H1 (cell line): ENCODE measurements around the gene ARMH3. TPM values are rescaled to one million over a fixed set of nuclear protein-coding genes. Genes with fewer than 3 reads are reported as not detected.
A peak's percentile ranks its signal among the peaks of the same experiment; 100 is the strongest.

Experiments
- BACH1 ChIP-seq: IDR thresholded peaks from 2 replicates; pipeline ENCODE4 v1.6.1; 2012; ENCODE audit warnings: low read length, improper control_type of control experiment
- BRCA1 ChIP-seq: IDR thresholded peaks from 2 replicates; pipeline ENCODE4 v1.6.1; 2012; ENCODE audit warnings: low read depth, low read length, improper control_type of control experiment
- CBX8 ChIP-seq: fragments of 300-800, 300-1000 bp; sonication (generic); IDR thresholded peaks from 2 replicates; pipeline ENCODE4 v1.7.1; 2016; ENCODE audit warnings: low read depth, low read length, borderline replicate concordance
- CHD1 ChIP-seq: IDR thresholded peaks from 2 replicates; pipeline ENCODE4 v1.6.1; 2012; ENCODE audit warnings: low read depth, low read length, improper control_type of control experiment
- CREB1 ChIP-seq: IDR thresholded peaks from 2 replicates; pipeline ENCODE4 v1.6.1; 2012; ENCODE audit warnings: inconsistent platforms
- EGR1 ChIP-seq: IDR thresholded peaks from 2 replicates; pipeline ENCODE4 v1.6.1; 2011; ENCODE audit warnings: low read depth, low read length, borderline replicate concordance
- GTF2F1 ChIP-seq: IDR thresholded peaks from 2 replicates; pipeline ENCODE4 v1.6.1; 2012; ENCODE audit warnings: low read depth, low read length, improper control_type of control experiment, borderline replicate concordance
- KDM1A ChIP-seq: fragments of 200-600, 300-600 bp; sonication (generic); IDR thresholded peaks from 2 replicates; pipeline ENCODE4 v1.7.1; 2016; ENCODE audit warnings: mild to moderate bottlenecking, low read length, borderline replicate concordance
- KDM4A ChIP-seq: IDR thresholded peaks from one replicate; pipeline ENCODE4 v1.7.1; 2012; ENCODE audit warnings: low read depth, mild to moderate bottlenecking, moderate library complexity, low read length, inconsistent platforms; ENCODE audit not compliant: severe bottlenecking
- KDM5A ChIP-seq: fragments of 200-600 bp; IDR thresholded peaks from 2 replicates; pipeline ENCODE4 v1.7.1; 2012; ENCODE audit warnings: mild to moderate bottlenecking, low read length, inconsistent platforms, mixed read lengths
- SIN3A ChIP-seq, 2 experiments: IDR thresholded peaks in 1 of 2; conservative IDR thresholded peaks in 1 of 2; 2 replicates each; pipeline ENCODE4 v1.6.1; 2011 to 2012; ENCODE audit warnings: low read length in 2 of 2, improper control_type of control experiment in 1 of 2, low read depth in 1 of 2, mild to moderate bottlenecking in 1 of 2
- SIX5 ChIP-seq: IDR thresholded peaks from 2 replicates; pipeline ENCODE4 v1.6.1; 2011; ENCODE audit warnings: mild to moderate bottlenecking, low read depth, low read length
- SP1 ChIP-seq: IDR thresholded peaks from 2 replicates; pipeline ENCODE4 v1.6.1; 2011; ENCODE audit warnings: low read depth, low read length
- SP2 ChIP-seq: IDR thresholded peaks from 2 replicates; pipeline ENCODE4 v1.6.1; 2012; ENCODE audit warnings: mild to moderate bottlenecking, low read length, inconsistent platforms
- SP4 ChIP-seq: IDR thresholded peaks from 2 replicates; pipeline ENCODE4 v1.6.1; 2012; ENCODE audit warnings: low read length, inconsistent platforms
- TAF1 ChIP-seq: IDR thresholded peaks from 2 replicates; pipeline ENCODE4 v1.6.1; 2011; ENCODE audit warnings: mild to moderate bottlenecking, low read depth, low read length
- TEAD4 ChIP-seq: IDR thresholded peaks from 2 replicates; pipeline ENCODE4 v1.6.1; 2012; ENCODE audit warnings: low read depth, low read length, inconsistent platforms, mixed read lengths
- polyA plus RNA-seq, 7 experiments: library from polyadenylated mRNA; depleted of rRNA in 3 of 7; stranded (reverse) in 5 of 7; unstranded in 2 of 7; fragments of >200 nt in 5 of 7; fragments of 200-250 nt in 2 of 7; gene quantifications; 1 replicate in 5 of 7; 2 replicates in 1 of 7; 4 replicates in 1 of 7; pipeline versions ENCODE4 v1.2.1 to v1.2.3, GENCODE V29; 2011 to 2013; ENCODE audit warnings: missing spikeins in 2 of 7, mixed read lengths in 2 of 7
- total RNA-seq: library from RNA; stranded (reverse); fragmentation: NEBNext Ultra II Directional; extraction: Animal tissue kit (Norgen Biotek cat#: 25700); gene quantifications from 2 replicates; pipeline ENCODE4 v1.2.1, GENCODE V29; 2021
- TF ChIP-seq, protein P1 (sequence below): IDR thresholded peaks from 2 replicates; pipeline ENCODE4 v1.6.1; 2012; ENCODE audit warnings: inconsistent platforms
- TF ChIP-seq, protein P2 (sequence below), 3 experiments: IDR thresholded peaks; 1 replicate in 2 of 3; 2 replicates in 1 of 3; pipeline versions ENCODE4 v1.5.1 to v1.6.1; 2011; ENCODE audit warnings: low read length in 3 of 3, mild to moderate bottlenecking in 3 of 3, inconsistent platforms in 2 of 3, low read depth in 1 of 3, moderate library complexity in 1 of 3; ENCODE audit not compliant: insufficient read depth in 1 of 3; ENCODE audit errors: control extremely low read depth in 1 of 3
- TF ChIP-seq, protein P3 (sequence below): IDR thresholded peaks from 2 replicates; pipeline ENCODE4 v1.6.1; 2011; ENCODE audit warnings: low read length, improper control_type of control experiment
- TF ChIP-seq, protein P4 (sequence below): IDR thresholded peaks from 2 replicates; pipeline ENCODE4 v1.6.1; 2012; ENCODE audit warnings: inconsistent platforms

The ARMH3 gene
- total and polyA plus RNA-seq, 2 of the 8 experiments (the other 6 are each of a cell fraction or from before 2014, with no cell fraction given): 11.6 to 18.3 TPM

DNA sequence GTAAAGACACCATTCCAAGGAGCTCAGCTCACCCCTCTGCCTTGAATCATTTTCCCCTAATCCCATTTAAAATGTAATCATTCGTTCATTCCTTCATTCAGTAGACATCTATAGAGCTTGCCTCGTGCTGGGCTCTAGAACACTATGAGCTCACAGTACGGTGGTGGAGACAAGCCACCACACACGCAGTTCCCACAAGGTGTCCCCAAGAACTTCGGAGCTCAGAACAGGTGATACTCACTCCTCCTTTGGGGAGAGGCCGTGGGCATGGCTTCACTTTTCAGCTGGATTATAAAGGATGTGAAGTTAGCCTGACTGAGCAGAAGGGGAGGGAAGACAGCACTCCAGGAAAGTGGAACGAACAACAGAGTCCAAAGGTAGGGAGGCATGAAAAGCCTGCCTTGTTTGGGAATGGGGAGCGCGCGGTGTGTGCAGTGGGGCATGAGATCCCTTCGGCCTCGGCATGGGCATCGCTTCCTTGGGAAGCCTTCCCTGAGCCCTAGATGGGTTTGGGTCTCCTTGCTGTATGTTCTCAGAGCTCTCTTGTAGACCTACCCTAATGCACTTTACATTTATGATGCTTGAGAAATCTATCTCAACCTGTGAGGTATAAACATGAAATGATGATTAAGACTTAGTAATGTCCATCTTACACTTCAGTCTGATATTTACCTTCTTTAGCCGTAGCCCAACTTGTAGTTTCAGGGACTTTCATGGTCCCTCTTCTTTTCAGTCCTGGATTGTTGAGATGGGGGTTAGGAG is 236.9 kb downstream of the ARMH3 start (continued):
- TF ChIP-seq, protein P1, sequence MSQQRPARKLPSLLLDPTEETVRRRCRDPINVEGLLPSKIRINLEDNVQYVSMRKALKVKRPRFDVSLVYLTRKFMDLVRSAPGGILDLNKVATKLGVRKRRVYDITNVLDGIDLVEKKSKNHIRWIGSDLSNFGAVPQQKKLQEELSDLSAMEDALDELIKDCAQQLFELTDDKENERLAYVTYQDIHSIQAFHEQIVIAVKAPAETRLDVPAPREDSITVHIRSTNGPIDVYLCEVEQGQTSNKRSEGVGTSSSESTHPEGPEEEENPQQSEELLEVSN: peak; percentile 41; the same call in 1 of the 2 replicates
- TF ChIP-seq EGR1 (no peak), KDM1A (no peak), CREB1 (no peak), BACH1 (no peak), CHD1 (no peak), SIN3A (conservative IDR thresholded peaks at IDR 0.05 in 1 of 2, IDR thresholded peaks at IDR 0.05 in 1 of 2; ENCODE audit: low read depth in 1 of 2, low read length in 2 of 2) (no peak; a peak in 1 of 4 replicates), SP1 (no peak), CBX8 (no peak), GTF2F1 (no peak), SP2 (no peak), KDM4A (peak; percentile 11), SIX5 (no peak), BRCA1 (no peak), TEAD4 (no peak), TAF1 (no peak), KDM5A (no peak), SP4 (no peak)
- TF ChIP-seq, protein P2, sequence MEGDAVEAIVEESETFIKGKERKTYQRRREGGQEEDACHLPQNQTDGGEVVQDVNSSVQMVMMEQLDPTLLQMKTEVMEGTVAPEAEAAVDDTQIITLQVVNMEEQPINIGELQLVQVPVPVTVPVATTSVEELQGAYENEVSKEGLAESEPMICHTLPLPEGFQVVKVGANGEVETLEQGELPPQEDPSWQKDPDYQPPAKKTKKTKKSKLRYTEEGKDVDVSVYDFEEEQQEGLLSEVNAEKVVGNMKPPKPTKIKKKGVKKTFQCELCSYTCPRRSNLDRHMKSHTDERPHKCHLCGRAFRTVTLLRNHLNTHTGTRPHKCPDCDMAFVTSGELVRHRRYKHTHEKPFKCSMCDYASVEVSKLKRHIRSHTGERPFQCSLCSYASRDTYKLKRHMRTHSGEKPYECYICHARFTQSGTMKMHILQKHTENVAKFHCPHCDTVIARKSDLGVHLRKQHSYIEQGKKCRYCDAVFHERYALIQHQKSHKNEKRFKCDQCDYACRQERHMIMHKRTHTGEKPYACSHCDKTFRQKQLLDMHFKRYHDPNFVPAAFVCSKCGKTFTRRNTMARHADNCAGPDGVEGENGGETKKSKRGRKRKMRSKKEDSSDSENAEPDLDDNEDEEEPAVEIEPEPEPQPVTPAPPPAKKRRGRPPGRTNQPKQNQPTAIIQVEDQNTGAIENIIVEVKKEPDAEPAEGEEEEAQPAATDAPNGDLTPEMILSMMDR (IDR thresholded peaks at IDR 0.05; ENCODE audit: control extremely low read depth in 1 of 3, insufficient read depth in 1 of 3, low read depth in 1 of 3, low read length in 3 of 3): no peak
- TF ChIP-seq, protein P3, sequence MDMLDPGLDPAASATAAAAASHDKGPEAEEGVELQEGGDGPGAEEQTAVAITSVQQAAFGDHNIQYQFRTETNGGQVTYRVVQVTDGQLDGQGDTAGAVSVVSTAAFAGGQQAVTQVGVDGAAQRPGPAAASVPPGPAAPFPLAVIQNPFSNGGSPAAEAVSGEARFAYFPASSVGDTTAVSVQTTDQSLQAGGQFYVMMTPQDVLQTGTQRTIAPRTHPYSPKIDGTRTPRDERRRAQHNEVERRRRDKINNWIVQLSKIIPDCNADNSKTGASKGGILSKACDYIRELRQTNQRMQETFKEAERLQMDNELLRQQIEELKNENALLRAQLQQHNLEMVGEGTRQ: no peak
- TF ChIP-seq, protein P4, sequence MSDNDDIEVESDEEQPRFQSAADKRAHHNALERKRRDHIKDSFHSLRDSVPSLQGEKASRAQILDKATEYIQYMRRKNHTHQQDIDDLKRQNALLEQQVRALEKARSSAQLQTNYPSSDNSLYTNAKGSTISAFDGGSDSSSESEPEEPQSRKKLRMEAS: peak; percentile 62
